ENCODE measurements around the gene CST11. TPM values are rescaled to one million over a fixed set of nuclear protein-coding genes. Genes with fewer than 3 reads are reported as not detected.

CST11 gene
- total and polyA plus RNA-seq, 9 of the 15 experiments (the other 6 are each of a cell fraction or from before 2014, with no cell fraction given), result not detected

DNA sequence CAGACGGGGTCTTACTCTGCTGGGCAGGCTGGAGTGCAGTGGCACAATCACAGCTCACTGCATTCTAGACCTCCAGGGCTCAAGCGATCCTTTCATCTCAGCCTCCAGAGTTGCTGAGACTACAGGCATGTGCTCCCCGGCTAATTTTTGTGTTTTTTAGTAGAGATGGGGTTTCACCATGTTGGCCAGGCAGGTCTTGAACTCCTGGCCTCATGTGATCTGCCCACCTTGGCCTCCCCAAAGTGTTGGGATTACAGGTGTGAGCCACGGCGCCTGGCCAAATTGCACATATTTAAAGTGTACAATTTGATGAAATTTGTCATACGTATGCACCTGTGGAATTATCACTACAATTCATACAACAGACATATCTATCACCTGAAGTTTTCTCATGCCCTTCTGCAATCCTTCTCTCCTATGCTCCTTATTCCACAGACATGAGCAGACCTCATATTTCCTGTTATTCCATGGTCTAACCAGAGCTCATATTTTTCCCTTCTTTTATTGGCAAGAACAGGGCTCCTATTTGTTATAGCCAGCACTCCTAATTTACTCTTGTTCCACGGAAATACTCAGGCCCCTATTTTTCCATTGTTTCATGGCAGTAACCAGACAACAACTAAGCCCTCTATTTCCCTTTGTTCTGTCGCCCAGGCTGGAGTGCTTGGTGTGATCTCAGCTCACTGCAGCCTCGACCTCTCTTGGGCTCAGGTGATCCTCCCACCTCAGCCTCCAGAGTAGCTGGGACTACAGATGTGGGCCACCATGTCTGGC lies 15.4 kb downstream of the CST11 start (continued):
- TF ChIP-seq, protein P1, sequence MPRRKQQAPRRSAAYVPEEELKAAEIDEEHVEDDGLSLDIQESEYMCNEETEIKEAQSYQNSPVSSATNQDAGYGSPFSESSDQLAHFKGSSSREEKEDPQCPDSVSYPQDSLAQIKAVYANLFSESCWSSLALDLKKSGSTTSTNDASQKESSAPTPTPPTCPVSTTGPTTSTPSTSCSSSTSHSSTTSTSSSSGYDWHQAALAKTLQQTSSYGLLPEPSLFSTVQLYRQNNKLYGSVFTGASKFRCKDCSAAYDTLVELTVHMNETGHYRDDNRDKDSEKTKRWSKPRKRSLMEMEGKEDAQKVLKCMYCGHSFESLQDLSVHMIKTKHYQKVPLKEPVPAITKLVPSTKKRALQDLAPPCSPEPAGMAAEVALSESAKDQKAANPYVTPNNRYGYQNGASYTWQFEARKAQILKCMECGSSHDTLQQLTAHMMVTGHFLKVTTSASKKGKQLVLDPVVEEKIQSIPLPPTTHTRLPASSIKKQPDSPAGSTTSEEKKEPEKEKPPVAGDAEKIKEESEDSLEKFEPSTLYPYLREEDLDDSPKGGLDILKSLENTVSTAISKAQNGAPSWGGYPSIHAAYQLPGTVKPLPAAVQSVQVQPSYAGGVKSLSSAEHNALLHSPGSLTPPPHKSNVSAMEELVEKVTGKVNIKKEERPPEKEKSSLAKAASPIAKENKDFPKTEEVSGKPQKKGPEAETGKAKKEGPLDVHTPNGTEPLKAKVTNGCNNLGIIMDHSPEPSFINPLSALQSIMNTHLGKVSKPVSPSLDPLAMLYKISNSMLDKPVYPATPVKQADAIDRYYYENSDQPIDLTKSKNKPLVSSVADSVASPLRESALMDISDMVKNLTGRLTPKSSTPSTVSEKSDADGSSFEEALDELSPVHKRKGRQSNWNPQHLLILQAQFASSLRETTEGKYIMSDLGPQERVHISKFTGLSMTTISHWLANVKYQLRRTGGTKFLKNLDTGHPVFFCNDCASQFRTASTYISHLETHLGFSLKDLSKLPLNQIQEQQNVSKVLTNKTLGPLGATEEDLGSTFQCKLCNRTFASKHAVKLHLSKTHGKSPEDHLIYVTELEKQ (CRISPR knock-in tag; IDR thresholded peaks at IDR 0.05), result no peak
- TF ChIP-seq SMARCA4 (IDR thresholded peaks at IDR 0.05), result no peak
- TF ChIP-seq, protein P2, sequence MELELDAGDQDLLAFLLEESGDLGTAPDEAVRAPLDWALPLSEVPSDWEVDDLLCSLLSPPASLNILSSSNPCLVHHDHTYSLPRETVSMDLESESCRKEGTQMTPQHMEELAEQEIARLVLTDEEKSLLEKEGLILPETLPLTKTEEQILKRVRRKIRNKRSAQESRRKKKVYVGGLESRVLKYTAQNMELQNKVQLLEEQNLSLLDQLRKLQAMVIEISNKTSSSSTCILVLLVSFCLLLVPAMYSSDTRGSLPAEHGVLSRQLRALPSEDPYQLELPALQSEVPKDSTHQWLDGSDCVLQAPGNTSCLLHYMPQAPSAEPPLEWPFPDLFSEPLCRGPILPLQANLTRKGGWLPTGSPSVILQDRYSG (tag; conservative IDR thresholded peaks at IDR 0.05; ENCODE audit: low read depth), result no peak
- no peak for TF ChIP-seq STAT5A (IDR thresholded peaks at IDR 0.05; ENCODE audit: borderline replicate concordance, low read length)
- TF ChIP-seq ZNF778 (CRISPR knock-in tag; IDR thresholded peaks at IDR 0.05), result no peak
- no peak for TF ChIP-seq PPARD (CRISPR knock-in tag; IDR thresholded peaks at IDR 0.05)
